ENCODE measurements around the gene CEP104. TPM values are rescaled to one million over a fixed set of nuclear protein-coding genes. Genes with fewer than 3 reads are reported as not detected.
A peak's percentile ranks its signal among the peaks of the same experiment; 100 is the strongest.

CEP104 gene
- total RNA-seq, 4 donors from 2014 or later = 20.2 to 31.7 (median 25.7) TPM

DNA sequence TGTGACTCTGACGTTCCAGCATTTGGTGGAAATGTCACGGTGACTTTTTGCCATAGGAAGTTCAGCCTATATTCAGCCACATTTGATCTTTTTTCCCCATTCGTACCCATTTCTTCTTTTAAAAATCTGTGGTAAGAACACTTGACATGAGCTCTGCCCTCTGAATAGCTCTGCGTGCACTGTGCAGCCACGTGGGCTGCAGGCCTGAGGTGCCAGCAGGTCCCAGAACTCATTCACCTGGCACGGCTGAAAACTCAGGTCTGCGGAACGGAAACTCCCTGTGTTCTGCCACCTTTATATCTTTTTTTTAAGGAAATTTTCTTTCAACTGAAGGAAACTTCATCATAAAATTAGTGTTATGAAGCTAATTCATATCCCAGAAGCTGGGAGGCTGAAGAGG is 28.6 kb downstream of the CEP104 start:
- ATAC-seq (ENCODE audit: low FRiP score) (no peak), DNase-seq (ENCODE audit: low spot score) (no peak)

DNA sequence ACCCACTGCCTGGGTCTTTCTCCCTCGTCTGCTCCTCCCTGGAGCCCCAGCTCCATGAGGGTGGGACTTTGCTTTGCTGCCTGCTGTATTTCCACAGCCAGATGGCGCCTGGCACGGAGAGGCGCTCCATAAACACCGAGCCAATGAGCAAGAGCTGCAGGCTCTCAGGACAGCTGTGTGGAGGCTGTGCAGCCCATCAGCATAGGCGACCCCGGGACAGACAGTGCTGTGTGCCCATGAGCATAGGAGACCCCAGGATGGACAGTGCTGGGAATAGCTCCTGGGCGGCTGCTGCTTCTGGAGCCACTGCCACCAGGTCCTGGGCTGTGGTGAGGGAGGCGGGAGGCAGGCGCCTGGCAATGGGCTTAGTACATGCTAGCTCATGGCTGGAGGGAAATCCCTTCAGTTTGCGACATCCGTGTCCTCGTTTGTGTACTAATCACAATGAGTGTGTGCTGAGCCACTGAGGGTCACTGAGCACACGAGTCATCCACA is 29.2 kb downstream of the CEP104 start:
- DNase-seq (ENCODE audit: low spot score) (no peak), ATAC-seq (ENCODE audit: low FRiP score) (no peak)
- TF ChIP-seq, protein P1, sequence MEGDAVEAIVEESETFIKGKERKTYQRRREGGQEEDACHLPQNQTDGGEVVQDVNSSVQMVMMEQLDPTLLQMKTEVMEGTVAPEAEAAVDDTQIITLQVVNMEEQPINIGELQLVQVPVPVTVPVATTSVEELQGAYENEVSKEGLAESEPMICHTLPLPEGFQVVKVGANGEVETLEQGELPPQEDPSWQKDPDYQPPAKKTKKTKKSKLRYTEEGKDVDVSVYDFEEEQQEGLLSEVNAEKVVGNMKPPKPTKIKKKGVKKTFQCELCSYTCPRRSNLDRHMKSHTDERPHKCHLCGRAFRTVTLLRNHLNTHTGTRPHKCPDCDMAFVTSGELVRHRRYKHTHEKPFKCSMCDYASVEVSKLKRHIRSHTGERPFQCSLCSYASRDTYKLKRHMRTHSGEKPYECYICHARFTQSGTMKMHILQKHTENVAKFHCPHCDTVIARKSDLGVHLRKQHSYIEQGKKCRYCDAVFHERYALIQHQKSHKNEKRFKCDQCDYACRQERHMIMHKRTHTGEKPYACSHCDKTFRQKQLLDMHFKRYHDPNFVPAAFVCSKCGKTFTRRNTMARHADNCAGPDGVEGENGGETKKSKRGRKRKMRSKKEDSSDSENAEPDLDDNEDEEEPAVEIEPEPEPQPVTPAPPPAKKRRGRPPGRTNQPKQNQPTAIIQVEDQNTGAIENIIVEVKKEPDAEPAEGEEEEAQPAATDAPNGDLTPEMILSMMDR (IDR thresholded peaks at IDR 0.05) = no peak

More for the DNA sequence above, 28.6 kb downstream of the CEP104 start:
- TF ChIP-seq, protein P1 (IDR thresholded peaks at IDR 0.05) = no peak

DNA sequence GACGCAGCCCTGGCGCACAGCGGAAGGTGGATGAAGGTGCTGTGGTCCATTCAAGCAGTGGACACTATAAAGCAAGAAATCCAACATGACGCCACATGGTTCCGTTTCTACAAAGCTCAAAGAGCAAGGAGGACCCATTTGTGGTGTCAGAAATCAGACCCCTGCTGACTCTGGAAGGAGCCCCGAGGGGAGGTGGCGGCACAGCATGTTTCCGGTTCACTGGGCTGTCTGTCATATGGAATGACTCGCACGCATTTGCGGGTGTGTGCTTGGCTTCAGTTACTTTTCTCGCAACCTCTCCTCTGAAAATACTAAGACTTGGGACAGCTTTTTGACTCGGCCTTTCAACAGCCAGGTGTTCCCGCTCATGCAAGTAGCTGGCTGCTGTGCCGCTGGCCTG is 31.7 kb downstream of the CEP104 start:
- ATAC-seq (ENCODE audit: low FRiP score) = no peak
- DNase-seq (ENCODE audit: low spot score) = no peak
- TF ChIP-seq, protein P1 (IDR thresholded peaks at IDR 0.05) = no peak

DNA sequence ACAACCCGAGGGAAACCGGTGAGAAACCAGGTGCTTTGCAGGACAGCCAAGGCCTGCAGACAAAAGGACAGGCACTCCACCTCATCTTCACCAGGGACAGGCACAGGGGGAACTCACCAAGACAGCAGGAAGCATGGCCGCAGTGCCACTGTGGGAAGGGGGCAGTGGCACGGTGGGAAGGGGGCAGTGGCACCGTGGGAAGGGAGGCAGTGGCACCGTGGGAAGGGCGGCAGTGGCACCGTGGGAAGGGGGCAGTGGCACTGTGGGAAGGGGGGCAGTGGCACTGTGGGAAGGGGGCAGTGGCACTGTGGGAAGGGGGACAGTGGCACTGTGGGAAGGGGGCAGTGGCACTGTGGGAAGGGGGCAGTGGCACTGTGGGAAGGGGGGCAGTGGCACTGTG is 32.4 kb downstream of the CEP104 start:
- ATAC-seq (ENCODE audit: low FRiP score) = no peak
- DNase-seq (ENCODE audit: low spot score) = no peak
- TF ChIP-seq, protein P1 (IDR thresholded peaks at IDR 0.05) = no peak

DNA sequence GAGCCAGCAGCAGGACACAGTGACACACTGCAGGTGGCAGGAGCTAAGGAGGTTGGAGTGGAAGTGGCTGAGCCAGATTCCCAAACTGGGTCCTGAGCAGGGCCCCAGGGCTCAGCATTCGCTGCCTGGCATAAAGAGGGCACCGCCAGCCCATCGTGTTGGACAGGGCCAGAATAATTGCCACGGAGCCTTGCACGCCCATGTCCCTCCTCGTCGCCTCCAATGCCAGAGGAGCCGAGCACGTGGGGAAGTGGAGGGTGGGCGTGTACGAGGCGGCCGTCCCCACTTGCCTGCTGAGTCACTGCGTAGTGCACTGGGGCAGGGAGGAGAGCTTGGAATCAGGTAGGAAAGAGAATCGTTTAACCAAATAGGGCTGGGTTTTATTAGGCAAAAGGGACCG is 34.6 kb downstream of the CEP104 start:
- DNase-seq (ENCODE audit: low spot score) (no peak), ATAC-seq (ENCODE audit: low FRiP score) (peak; percentile 37)
- TF ChIP-seq, protein P1 (IDR thresholded peaks at IDR 0.05) = no peak

DNA sequence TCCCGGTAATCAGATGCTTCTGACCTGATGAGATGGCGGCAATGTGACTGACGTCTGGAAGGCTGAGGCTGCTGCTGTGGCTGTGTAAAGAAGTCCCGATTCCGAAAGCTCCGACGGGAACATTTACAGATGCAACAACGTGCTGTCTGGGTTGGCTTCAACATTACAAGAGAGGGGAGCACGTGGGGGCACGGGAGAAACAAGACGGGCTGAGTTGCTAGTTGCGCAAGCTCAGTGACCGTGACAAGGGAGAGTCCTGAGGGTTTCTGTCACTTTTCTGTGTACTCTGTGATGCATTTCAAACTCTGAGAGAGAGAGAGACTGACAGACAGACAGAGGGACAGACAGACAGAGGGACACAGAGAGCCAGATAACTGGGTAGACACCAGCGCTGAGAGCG is 35.1 kb downstream of the CEP104 start:
- DNase-seq (ENCODE audit: low spot score) (no peak), ATAC-seq (ENCODE audit: low FRiP score) (no peak)
- TF ChIP-seq, protein P1 (IDR thresholded peaks at IDR 0.05) = no peak

DNA sequence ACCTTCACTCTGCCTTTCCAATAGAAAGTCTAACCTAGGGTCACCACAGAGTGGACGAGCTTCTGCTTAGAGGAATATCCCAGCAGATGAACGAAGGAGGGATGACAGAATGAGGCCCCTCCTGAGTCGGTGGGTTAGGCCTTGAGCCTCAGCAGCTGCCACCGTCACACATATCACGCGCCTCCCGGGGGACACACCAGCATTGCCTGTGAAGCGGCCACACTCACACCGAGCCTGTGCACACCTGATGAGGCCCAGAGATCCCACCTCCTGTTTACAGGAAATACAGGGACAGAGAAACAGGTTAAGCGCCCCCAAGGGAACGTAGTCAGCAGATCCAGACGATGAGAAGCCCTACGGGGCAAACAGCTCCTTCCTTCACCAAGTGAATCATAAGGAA is 35.6 kb downstream of the CEP104 start:
- TF ChIP-seq, protein P1 (IDR thresholded peaks at IDR 0.05) = no peak
- ATAC-seq (ENCODE audit: low FRiP score) (no peak), DNase-seq (ENCODE audit: low spot score) (no peak)

Data from omental fat pad (tissue), 4 donors.